ENCODE results near the gene TRIM17.
A peak's percentile ranks its signal among the peaks of the same experiment; 100 is the strongest.

DNA sequence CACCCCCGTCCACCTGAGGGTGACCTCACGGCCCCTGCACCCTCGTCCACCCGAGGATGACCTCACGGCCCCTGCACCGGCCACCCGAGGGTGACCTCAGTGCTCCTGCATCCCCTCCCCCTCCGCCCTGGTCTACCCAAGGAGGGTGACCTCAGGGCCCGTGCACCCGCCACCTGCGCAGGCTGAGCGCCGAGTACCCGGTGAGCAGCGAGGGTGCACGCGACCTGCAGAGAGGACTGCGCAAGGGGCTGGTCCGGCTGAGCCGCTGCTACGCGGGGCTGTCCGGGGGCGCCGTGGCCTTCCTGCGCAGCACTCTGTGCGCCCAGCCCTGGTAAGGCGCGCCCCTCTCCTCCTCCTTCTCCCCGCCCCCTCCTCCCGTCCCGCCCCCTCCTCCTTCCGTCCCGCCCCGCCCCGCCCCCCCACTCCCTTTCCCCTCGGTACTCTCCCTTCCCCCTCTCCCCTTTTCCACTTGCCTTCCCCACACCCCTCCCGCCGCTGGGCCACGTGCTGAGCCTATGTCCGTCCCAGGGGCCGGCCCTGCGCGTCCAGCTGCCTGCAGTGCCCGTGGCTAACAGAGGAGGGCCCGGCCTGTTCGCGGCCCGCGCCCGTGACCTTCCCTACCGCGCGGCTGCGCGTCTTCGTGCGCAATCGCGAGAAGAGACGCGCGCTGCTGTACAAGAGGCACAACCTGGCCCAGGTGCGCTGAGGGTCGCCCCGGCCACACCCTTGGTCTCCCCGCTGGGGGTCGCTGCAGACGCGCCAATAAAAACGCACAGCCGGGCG, 38.4 kb downstream of the TRIM17 start:
- TF ChIP-seq, protein P1, sequence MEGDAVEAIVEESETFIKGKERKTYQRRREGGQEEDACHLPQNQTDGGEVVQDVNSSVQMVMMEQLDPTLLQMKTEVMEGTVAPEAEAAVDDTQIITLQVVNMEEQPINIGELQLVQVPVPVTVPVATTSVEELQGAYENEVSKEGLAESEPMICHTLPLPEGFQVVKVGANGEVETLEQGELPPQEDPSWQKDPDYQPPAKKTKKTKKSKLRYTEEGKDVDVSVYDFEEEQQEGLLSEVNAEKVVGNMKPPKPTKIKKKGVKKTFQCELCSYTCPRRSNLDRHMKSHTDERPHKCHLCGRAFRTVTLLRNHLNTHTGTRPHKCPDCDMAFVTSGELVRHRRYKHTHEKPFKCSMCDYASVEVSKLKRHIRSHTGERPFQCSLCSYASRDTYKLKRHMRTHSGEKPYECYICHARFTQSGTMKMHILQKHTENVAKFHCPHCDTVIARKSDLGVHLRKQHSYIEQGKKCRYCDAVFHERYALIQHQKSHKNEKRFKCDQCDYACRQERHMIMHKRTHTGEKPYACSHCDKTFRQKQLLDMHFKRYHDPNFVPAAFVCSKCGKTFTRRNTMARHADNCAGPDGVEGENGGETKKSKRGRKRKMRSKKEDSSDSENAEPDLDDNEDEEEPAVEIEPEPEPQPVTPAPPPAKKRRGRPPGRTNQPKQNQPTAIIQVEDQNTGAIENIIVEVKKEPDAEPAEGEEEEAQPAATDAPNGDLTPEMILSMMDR (conservative IDR thresholded peaks at IDR 0.05; ENCODE audit: low read length): peak; percentile 58
- no peak for TF ChIP-seq EZH2phosphoT487 (IDR thresholded peaks at IDR 0.05; ENCODE audit: borderline replicate concordance, low read depth, low read length)
